ENCODE measurements around the gene BCKDK.
A peak's percentile ranks its signal among the peaks of the same experiment; 100 is the strongest.
"Not testable (repeated sequence)": the region's sequence is repeated elsewhere in the genome, so short reads cannot be mapped to it uniquely, and the experiment has no call there.

The BCKDK gene

GRCh38 chr16:31129568-31130335 lies 21.6 kb downstream of the BCKDK start:
- DNase-seq: no peak

DNA sequence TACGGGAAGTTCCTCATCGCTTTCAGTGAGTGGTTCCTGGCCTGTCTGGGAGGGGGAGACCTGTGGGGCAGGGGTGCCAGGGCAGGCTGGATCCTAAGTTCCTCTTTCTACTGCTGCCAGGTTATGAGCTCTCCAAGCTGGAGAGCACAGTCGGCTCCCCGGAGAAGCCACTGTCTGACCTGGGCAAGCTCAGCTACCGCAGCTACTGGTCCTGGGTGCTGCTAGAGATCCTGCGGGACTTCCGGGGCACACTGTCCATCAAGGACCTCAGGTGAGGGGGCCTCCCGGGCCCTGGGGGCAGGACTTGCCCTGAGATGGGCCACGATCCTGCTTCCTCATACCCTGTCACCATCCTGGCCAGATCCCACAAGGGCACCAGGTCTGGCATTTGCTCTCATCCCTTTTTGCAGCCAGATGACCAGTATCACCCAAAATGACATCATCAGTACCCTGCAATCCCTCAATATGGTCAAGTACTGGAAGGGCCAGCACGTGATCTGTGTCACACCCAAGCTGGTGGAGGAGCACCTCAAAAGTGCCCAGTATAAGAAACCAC lies 22.2 kb downstream of the BCKDK start:
- DNase-seq: peak; percentile 82

- DNase-seq: peak; percentile 93
Observed at GRCh38 chr16:31130899-31131298, 22.7 kb downstream of the BCKDK start.

DNA sequence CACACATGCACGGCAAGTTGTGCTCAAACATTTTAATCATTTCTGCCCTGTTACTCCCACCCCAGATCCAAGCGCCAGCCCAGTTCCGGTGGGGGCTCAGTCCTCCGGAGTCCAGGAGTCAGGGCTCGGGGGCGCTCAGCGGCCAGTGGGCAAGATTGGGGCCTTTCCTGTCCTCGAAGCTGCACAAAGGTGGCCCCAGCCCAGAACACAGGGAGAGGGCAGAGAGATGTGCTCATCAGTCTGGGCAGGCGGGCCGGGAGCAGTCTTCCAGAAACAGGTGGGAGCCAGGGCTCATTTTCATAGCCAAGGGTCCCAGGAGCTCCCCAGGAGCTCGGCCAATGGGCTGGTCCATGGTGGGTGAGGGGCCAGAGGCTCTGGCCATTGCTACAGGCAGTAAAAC lies 23.2 kb downstream of the BCKDK start:
- no peak for DNase-seq

GRCh38 chr16:31131841-31132271 lies 23.7 kb downstream of the BCKDK start:
- DNase-seq: no peak

DNA sequence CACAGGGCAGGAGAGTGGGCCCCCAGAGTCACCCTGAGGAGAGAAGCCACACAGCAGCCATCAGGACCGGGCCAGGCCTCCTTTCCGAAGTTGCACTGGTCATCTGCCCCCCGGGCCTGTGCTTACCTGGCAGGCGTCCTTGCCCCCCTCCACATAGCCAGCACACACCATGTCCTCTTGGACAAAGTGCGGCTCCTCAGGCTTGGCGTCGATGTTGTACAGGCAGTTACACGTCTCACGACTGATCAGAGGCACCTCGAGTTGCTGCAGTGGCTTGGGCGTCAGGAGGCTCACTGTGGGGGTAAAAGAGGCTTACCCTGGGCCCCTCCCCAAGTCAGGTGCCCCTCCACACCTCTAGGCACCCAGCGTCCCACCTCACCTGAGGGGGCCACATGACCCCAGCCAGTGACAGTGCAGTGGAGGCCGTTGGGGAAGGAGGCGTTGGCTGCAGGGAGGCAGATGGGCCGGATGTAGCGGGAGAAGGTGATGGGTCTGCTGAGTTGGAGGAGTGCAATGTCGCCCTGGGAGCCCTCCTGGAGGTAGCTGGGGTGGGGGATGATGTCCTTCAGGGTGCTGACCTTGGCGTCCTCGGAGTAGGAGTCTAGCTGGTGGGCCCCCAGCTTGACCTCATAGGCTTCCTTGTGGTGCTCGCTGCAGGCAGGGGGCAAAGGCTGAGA lies 24.3 kb downstream of the BCKDK start:
- DNase-seq: no peak

DNA sequence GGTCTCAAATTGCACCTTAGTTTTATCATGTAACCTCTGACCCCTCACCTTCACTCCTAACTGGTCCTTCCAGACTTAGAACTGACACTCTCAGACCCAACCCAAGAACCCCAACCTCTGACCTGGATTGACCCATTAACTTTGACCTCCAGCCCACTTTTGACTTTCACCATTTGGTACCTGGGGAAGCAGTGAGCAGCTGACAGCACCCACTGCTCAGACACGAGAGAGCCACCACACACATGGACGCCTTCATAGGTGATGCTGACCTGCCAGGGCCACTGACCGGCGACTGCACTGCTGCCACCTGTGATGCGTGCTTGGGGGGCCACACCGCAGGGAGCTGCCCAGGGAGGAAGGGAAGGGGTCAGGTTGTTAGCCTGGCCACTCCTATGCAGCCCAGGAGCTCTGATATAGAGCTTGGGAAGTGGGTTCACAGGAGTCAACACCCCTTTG lies 24.9 kb downstream of the BCKDK start:
- DNase-seq: no peak

DNA sequence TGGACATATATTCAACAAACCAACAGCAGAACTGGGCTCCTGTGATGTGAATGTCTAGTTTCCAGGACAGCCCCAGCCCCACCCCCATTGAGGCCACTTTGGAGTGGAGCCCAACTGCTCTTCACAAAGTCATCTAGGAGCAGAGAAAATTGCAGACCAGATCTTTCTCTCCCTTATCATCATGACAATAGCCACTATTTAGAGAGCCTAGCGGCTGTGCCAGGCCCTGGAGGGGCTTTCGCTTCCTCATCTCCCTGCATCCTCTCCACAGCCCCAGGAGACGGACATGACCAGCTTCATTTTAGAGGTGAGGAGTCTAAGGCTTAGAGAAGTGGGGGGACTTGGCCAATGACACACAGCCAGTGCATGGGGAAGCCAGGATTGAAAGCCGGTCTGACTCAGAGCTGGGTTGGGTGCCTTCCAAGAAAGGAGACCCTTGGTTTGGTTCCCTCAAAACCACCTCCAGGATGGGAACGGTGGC lies 25.9 kb downstream of the BCKDK start:
- no peak for DNase-seq

GRCh38 chr16:31134625-31135534 lies 26.7 kb downstream of the BCKDK start:
- DNase-seq: peak; percentile 47

GRCh38 chr16:31135535-31136286 lies 27.5 kb downstream of the BCKDK start, which contains the start of gene PRSS8:
Gene PRSS8 (minus strand): TSS chr16:31135727. CDS start chr16:31135498, 229 bp downstream.
- DNase-seq: peak; percentile 78

DNA sequence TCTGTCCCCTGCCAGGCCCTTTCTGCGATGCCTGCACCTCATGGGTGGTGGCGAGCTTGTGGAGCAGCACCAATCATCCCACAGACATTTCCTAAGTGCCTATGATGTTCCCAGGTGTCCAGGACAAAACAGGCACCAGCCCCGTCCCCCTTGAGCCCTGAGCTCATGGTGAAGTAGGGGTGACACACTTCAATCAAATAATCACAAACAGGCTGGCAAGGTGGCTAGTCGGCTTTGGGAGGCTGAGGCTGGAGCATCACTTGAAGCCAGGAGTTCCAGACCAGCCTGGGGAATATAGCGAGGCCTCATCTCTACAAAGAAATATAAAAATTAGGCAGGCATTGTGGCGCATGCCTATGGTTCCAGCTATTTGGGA lies 28.1 kb downstream of the BCKDK start:
- DNase-seq: no peak

DNA sequence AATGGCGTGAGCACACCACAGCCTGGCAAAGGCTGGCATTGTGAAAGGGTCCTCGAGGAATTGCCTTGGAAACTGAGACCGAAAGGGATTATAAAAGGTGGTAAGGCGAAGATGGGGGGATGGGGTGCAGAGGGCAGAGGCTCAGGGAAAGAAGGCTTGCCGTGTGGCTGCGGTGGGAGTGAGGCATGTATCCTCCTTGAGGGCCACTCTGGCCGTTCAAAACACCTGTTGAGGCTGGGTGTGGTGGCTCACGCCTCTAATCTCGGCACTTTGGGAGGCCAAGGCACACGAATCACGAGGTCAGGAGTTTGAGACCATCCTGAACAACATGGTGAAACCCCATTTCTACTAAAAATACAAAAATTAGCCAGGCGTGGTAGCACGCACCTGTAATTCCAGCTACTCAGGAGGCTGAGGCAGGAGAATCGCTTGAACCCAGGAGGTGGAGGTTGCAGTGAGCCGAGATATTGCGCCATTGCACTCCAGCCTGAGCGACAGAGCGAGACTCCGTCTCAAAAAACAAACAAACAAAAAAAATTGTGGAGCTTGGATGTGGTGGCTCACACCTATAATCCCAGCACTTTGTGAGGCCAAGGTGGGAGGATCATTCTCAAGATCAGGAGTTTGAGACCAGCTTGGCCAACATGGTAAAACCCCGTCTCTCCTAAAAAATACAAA lies 28.8 kb downstream of the BCKDK start:
- not testable (repeated sequence) for DNase-seq

GRCh38 chr16:31138621-31139578 lies 30.7 kb downstream of the BCKDK start:
- no peak for DNase-seq

DNA sequence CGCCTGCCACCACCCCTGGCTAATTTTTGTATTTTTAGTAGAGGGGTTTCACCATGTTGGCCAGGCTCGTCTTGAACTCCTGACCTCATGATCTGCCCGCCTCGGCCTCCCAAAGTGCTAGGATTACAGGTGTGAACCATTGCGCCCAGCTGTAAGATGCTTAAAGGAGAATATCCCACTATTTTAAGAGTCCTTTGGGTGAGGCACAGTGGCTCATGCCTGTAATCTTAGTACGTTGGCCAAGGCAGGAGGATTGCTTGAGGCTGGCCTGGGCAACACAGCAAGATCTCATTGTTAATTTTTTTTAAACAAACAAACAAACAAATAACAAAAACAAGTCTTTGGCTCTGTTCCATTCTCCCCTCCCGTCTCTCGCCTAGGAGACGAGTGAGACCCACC lies 32.9 kb downstream of the BCKDK start:
- not testable (repeated sequence) for DNase-seq

DNA sequence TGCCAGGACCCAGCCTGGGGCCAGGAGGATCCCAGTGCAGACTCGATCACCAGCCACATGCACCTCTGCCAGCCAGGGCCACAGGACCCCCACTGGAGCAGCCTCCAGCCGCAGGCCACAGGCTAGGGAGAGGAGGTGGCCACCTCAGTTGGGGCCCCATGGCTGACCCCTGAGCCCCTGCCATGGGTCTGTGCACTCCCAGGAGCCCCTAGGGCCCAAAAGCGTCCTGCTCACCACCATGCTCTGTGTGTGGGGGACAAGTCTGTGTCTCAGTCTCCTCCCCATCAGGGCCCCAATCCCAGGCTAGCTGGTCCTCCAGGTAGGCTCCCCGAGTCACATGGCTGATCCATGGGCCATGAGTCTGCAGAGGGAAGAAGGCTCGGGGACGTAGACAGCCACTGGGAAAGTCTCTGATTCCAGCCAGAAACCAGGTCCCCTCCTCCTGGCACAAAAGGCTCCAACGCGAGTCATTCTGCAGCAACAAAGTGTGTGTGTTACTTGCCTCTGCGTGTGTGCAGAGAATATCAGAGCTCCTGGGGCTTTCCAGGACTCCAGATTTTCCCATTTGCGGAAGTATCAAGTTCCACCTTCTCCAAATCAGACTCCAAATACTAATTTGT lies 33.4 kb downstream of the BCKDK start:
- DNase-seq: peak; percentile 83

GRCh38 chr16:31142109-31143010 lies 34.2 kb downstream of the BCKDK start:
- DNase-seq: peak; percentile 98

- no peak for DNase-seq
Observed at GRCh38 chr16:31143011-31143693, 35.0 kb downstream of the BCKDK start.

DNA sequence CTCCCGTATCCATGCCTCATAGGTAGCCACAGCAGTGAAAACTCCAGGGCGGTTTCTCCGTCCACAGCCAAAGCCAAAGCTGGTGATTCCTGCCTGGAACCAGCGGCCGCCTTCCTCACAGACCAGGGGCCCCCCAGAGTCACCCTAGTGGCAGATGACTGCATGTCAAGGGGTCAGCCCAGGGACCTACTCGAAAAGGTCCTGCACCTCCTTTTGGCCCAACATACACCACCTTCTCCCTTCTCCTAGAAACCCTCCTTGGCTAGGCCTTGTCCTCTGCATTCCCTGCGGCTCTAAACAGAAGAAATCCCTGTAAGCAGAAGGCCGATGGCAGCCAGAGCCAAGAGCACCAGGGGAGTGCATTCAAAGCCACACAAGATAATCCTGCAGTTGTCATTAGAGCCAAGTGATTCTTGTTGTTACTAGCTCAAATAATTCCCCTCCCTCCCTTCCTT lies 35.5 kb downstream of the BCKDK start:
- DNase-seq: no peak
